IMR-90 (cell line): ENCODE data around the gene EDN2.

Source experiments
- BHLHE40 ChIP-seq: fragments of 150-350 bp; IDR thresholded peaks from 2 replicates; pipeline ENCODE4 v1.6.1; 2016; ENCODE audit warnings: mild to moderate bottlenecking, low read depth, low read length
- CTCF ChIP-seq: conservative IDR thresholded peaks from 2 replicates; pipeline ENCODE4 v1.5.1; 2012; ENCODE audit warnings: mild to moderate bottlenecking, low read depth, low read length, improper control_type of control experiment
- ELK1 ChIP-seq: fragments of 150-350 bp; IDR thresholded peaks from 2 replicates; pipeline ENCODE4 v1.6.1; 2016; ENCODE audit warnings: low read depth, mild to moderate bottlenecking, low read length, moderate library complexity, borderline replicate concordance
- RAD21 ChIP-seq: IDR thresholded peaks from 2 replicates; pipeline ENCODE4 v1.6.1; 2012; ENCODE audit warnings: low read length, improper control_type of control experiment
- RCOR1 ChIP-seq: IDR thresholded peaks from 2 replicates; pipeline ENCODE4 v1.6.1; 2012; ENCODE audit warnings: mild to moderate bottlenecking, low read length, improper control_type of control experiment; ENCODE audit not compliant: insufficient replicate concordance

GRCh38 chr1:41523071-41523470 is 38.6 kb upstream of the EDN2 start:
- TF ChIP-seq CTCF (no peak), RCOR1 (no peak), BHLHE40 (no peak), ELK1 (no peak), RAD21 (no peak)
